ENCODE measurements around the gene BPIFB6.

DNA sequence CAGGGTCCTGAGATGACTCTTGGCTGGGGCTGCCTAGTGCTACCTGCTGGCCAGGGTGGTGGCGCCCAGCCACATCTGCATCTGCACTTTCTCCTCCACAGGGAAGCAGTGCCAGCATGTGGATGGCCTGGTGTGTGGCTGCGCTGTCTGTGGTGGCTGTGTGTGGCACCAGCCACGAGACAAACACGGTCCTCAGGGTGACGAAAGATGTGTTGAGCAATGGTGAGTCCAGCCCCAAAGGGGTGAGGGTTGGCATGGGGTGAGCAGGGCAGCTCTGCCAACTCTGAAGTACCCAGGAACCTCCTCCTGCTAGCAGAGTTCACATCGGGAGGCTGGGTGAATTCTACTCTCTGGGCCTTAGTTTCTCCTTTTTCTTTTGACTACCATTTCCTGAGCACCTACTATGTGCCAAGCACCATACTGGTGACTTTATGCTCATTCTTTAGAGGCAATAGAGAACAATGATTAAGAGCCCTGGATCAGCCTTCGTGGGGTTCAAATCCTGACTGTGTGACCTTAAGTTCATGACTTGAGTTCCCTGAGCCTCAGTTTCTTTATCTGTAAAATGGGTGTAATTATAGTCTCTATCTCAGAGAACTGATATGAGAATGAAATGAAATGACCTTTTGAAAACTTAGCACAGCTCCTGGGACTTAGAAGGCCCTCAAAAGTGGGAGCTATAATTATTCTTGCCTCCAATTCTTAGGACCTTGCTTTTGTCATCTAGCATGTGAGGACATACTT is 50.1 kb downstream of the BPIFB6 start:
- TF ChIP-seq RAD21 (IDR thresholded peaks at IDR 0.05; ENCODE audit: low read depth) (no peak), EP300 (IDR thresholded peaks at IDR 0.05; ENCODE audit: borderline replicate concordance) (no peak), CEBPB (IDR thresholded peaks at IDR 0.05) (no peak), EGR1 (IDR thresholded peaks at IDR 0.05) (no peak), CREB1 (IDR thresholded peaks at IDR 0.05; ENCODE audit: low read depth) (no peak), YY1 (IDR thresholded peaks at IDR 0.05; ENCODE audit: low read depth) (no peak), TAF1 (IDR thresholded peaks at IDR 0.05; ENCODE audit: low read depth) (no peak), TCF12 (IDR thresholded peaks at IDR 0.05; ENCODE audit: low read depth) (no peak), NFIC (IDR thresholded peaks at IDR 0.05) (no peak), ZBTB7A (IDR thresholded peaks at IDR 0.05; ENCODE audit: low read depth) (no peak), FOXM1 (IDR thresholded peaks at IDR 0.05; ENCODE audit: borderline replicate concordance, low read depth) (no peak)
- TF ChIP-seq, protein P1, sequence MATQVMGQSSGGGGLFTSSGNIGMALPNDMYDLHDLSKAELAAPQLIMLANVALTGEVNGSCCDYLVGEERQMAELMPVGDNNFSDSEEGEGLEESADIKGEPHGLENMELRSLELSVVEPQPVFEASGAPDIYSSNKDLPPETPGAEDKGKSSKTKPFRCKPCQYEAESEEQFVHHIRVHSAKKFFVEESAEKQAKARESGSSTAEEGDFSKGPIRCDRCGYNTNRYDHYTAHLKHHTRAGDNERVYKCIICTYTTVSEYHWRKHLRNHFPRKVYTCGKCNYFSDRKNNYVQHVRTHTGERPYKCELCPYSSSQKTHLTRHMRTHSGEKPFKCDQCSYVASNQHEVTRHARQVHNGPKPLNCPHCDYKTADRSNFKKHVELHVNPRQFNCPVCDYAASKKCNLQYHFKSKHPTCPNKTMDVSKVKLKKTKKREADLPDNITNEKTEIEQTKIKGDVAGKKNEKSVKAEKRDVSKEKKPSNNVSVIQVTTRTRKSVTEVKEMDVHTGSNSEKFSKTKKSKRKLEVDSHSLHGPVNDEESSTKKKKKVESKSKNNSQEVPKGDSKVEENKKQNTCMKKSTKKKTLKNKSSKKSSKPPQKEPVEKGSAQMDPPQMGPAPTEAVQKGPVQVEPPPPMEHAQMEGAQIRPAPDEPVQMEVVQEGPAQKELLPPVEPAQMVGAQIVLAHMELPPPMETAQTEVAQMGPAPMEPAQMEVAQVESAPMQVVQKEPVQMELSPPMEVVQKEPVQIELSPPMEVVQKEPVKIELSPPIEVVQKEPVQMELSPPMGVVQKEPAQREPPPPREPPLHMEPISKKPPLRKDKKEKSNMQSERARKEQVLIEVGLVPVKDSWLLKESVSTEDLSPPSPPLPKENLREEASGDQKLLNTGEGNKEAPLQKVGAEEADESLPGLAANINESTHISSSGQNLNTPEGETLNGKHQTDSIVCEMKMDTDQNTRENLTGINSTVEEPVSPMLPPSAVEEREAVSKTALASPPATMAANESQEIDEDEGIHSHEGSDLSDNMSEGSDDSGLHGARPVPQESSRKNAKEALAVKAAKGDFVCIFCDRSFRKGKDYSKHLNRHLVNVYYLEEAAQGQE (IDR thresholded peaks at IDR 0.05; ENCODE audit: low read depth), result no peak
- TF ChIP-seq, protein P2, sequence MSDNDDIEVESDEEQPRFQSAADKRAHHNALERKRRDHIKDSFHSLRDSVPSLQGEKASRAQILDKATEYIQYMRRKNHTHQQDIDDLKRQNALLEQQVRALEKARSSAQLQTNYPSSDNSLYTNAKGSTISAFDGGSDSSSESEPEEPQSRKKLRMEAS (IDR thresholded peaks at IDR 0.05), result no peak
- TF ChIP-seq, protein P3, sequence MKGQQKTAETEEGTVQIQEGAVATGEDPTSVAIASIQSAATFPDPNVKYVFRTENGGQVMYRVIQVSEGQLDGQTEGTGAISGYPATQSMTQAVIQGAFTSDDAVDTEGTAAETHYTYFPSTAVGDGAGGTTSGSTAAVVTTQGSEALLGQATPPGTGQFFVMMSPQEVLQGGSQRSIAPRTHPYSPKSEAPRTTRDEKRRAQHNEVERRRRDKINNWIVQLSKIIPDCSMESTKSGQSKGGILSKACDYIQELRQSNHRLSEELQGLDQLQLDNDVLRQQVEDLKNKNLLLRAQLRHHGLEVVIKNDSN (IDR thresholded peaks at IDR 0.05), result no peak
